PC-3 (cell line): ENCODE data around the gene PCDHGA7.
"Not testable (repeated sequence)": the region's sequence is repeated elsewhere in the genome, so short reads cannot be mapped to it uniquely, and the experiment has no call there.

Experiments
- CTCF ChIP-seq: fragments of 300-600 bp; sonication (generic); conservative IDR thresholded peaks from 2 replicates; pipeline ENCODE4 v1.5.1; 2017; ENCODE audit warnings: antibody characterized with exemption, low read depth, mild to moderate bottlenecking, low read length
- EZH2 ChIP-seq: fragments of 300-600 bp; sonication (generic); IDR thresholded peaks from one replicate; pipeline ENCODE4 v1.6.1; 2017; ENCODE audit warnings: antibody characterized with exemption, mild to moderate bottlenecking, low read length; ENCODE audit not compliant: unreplicated experiment
- EZH2phosphoT487 ChIP-seq: fragments of 300-600 bp; sonication (generic); IDR thresholded peaks from 2 replicates; pipeline ENCODE4 v1.6.1; 2018; ENCODE audit warnings: mild to moderate bottlenecking, antibody characterized with exemption, low read length, borderline replicate concordance

GRCh38 chr5:141415275-141415618 is 32.7 kb downstream of the PCDHGA7 start:
- TF ChIP-seq CTCF, EZH2phosphoT487, EZH2: not testable (repeated sequence)
